Measurements from ENCODE around the gene ANTXRL. TPM values are rescaled to one million over a fixed set of nuclear protein-coding genes. Genes with fewer than 3 reads are reported as not detected.
"Not testable (repeated sequence)": the region's sequence is repeated elsewhere in the genome, so short reads cannot be mapped to it uniquely, and the experiment has no call there.

The ANTXRL gene
- total RNA-seq, 1 donor from 2014 or later = not detected

DNA sequence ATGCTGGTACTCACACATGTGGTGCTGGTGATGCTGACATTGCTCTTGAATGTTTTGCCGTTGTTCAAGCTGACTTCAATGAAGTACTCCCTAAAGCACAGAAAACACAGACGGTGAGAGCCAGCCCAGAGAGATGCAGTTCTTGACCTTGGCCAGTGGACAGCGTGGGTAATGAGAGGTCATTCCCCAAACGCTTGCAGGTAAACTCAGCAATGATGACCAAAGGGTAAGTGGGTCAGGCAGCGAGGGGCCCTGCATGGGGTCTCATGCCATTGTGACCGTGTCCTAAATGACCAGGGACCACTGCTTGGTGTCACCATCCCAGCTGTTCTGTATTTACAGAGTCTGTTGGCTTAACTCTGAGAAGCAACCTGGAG, 32.8 kb upstream of the ANTXRL start:
- no peak overlapping the region for H3K4me3 ChIP-seq
- no peaks in the 10 kb centered on the region for H3K36me3 ChIP-seq
- intact Hi-C loops (cut with DNase I) = no loop called here
- H3K9me3 ChIP-seq = no peaks in the 10 kb centered on the region
- H3K27me3 ChIP-seq (ENCODE audit: low read depth) = no peaks in the 10 kb centered on the region
- H3K4me1 ChIP-seq = peaks cover 5% of the 10 kb centered on the region
- no peak overlapping the region for H3K27ac ChIP-seq
- ATAC-seq (no peak), DNase-seq (no peak)
- TF ChIP-seq, protein P1, sequence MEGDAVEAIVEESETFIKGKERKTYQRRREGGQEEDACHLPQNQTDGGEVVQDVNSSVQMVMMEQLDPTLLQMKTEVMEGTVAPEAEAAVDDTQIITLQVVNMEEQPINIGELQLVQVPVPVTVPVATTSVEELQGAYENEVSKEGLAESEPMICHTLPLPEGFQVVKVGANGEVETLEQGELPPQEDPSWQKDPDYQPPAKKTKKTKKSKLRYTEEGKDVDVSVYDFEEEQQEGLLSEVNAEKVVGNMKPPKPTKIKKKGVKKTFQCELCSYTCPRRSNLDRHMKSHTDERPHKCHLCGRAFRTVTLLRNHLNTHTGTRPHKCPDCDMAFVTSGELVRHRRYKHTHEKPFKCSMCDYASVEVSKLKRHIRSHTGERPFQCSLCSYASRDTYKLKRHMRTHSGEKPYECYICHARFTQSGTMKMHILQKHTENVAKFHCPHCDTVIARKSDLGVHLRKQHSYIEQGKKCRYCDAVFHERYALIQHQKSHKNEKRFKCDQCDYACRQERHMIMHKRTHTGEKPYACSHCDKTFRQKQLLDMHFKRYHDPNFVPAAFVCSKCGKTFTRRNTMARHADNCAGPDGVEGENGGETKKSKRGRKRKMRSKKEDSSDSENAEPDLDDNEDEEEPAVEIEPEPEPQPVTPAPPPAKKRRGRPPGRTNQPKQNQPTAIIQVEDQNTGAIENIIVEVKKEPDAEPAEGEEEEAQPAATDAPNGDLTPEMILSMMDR (IDR thresholded peaks at IDR 0.05) = no peak

DNA sequence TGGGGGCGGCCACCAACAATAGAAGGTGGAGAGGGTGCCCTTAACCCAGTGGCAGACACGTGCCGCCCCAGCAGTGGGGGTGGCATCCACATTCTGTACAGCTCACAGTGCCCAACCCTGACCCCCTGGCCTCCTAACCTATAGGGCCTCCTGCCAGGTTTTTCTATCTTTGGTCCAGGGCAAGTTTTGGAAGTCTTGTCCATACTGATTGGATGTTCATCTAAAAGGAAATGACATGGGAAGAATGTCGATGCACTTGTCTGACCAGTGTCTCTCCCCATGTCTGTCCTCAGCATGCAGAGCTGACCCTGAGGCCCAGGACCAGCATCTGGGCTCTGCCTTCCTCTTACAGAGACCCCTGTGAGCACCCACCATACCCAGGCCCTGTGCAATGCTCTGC, 32.3 kb upstream of the ANTXRL start:
- no peak overlapping the region for H3K27ac ChIP-seq
- DNase-seq (no peak), ATAC-seq (no peak)
- H3K36me3 ChIP-seq = no peaks in the 10 kb centered on the region
- H3K9me3 ChIP-seq = no peaks in the 10 kb centered on the region
- H3K4me1 ChIP-seq = peaks cover 5% of the 10 kb centered on the region
- intact Hi-C loops (cut with DNase I) = no loop called here
- no peaks in the 10 kb centered on the region for H3K27me3 ChIP-seq (ENCODE audit: low read depth)
- TF ChIP-seq, protein P1 (IDR thresholded peaks at IDR 0.05) = no peak
- no peak overlapping the region for H3K4me3 ChIP-seq

DNA sequence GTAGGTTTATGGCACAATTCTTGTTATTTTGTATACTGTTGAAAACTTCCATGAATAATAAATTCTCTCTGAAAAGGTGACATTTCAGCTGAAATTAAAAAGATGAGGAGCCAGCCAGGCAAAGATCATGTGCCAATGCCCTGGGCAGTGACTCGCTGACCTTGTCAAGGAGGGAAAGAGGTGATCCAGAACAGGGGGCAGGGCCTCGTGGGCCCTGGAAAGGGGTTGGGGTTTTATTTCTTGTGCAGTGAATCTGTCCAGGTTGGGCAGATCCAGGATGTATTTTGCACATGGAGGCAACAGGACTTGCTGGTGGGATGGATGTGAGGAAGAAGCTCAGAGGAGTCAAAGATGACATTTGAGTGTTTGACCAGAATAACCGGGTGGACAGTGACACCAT, 31.6 kb upstream of the ANTXRL start:
- DNase-seq; H3K27ac ChIP-seq; H3K27me3 ChIP-seq (ENCODE audit: low read depth); H3K36me3 ChIP-seq; ATAC-seq; H3K4me1 ChIP-seq; H3K9me3 ChIP-seq; intact Hi-C loops (cut with DNase I); H3K4me3 ChIP-seq: not testable (repeated sequence)

DNA sequence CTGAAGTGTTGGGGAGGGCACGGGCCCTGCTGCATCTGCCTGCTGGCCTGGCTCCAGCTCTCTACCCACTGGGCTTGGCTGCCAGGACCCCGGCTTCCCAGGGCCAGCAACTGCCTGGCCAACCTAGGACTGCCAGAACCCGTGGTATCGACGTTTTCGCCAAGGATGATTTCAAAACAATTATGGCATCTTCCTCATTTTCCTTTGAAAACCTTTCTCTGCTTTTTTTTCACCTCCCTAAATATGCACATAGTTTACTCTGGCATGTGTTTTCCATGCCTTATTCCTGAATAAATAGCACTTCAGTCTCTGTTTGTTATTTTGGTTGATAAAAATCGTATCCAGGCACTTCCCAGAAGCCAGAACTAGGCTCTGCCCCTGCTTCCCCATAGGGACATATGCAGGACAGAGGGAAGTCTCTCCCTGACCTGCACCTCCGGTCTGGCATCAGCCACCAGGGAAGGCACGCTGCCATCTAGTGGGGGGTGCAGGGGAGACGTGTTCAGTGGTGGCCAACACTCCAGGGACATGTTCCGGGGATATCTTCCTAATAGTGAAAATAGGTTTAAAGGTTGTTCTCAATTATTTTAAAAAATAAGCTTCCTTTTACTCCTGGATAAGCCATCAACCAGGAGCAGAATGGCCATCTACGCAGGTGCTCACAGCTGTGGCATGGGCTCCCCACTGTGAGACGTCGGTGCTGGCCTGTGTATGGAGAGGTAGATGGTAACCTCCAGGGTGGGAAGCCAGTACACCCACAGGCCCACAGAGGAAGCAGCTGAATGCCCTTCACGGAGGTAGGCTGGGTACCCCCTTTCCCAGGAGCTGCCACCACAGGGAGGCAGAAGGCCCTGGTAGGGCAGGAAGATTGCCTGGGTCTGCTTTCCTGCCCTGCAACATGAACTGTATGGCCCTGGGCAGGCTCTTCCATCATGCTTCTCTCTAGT, 30.7 kb upstream of the ANTXRL start:
- H3K27ac ChIP-seq = peak overlapping the region; percentile 9

DNA sequence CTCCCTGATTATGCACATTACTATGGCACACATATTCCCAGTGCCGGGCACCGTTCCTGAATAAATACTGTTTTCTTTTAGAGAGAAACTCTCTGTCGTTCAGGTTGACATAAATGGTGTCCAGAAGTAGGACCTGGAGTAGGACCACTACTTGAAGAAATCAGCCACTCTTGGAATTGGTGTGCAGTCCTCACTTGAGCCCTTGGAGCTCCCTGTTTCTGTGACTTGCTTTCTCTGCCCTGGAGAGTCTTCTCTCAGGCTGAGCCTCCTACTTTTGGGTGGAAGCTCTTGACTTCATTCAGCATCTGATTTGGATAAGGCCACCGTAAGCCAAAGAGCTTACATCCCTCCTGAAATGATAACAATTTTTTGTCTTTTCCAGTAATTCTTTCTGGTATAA, 29.7 kb upstream of the ANTXRL start:
- DNase-seq (no peak), ATAC-seq (no peak)
- Histone ChIP-seq H3K4me1 (peaks cover 5% of the 10 kb centered on the region), H3K27ac (no peak overlapping the region), H3K27me3 (ENCODE audit: low read depth) (no peaks in the 10 kb centered on the region), H3K36me3 (no peaks in the 10 kb centered on the region), H3K9me3 (no peaks in the 10 kb centered on the region), H3K4me3 (no peak overlapping the region)
- intact Hi-C loops (cut with DNase I) = no loop called here
- TF ChIP-seq, protein P1 (IDR thresholded peaks at IDR 0.05) = no peak

More for the DNA sequence above, 30.7 kb upstream of the ANTXRL start:
- no peaks in the 10 kb centered on the region for H3K36me3 ChIP-seq
- TF ChIP-seq, protein P1 (IDR thresholded peaks at IDR 0.05) = peak; percentile 50
- H3K27me3 ChIP-seq (ENCODE audit: low read depth) = no peaks in the 10 kb centered on the region
- intact Hi-C loops (cut with DNase I) = no loop called here
- H3K9me3 ChIP-seq = no peaks in the 10 kb centered on the region
- DNase-seq = peak; percentile 76
- peak; percentile 82 to 88 for ATAC-seq
- H3K4me1 ChIP-seq = peaks cover 5% of the 10 kb centered on the region
- H3K4me3 ChIP-seq = no peak overlapping the region

GRCh38 chr10:46262906-46263560, 23.8 kb upstream of the ANTXRL start:
- intact Hi-C loops (cut with DNase I); H3K4me1 ChIP-seq; ATAC-seq; DNase-seq; H3K27ac ChIP-seq; H3K36me3 ChIP-seq; H3K27me3 ChIP-seq (ENCODE audit: low read depth); H3K9me3 ChIP-seq; H3K4me3 ChIP-seq: not testable (repeated sequence)
